SIG-M5 (cell line): ENCODE data around the gene GNB1.
"Not testable (repeated sequence)": the region's sequence is repeated elsewhere in the genome, so short reads cannot be mapped to it uniquely, and the experiment has no call there.

Source experiments
- DNase-seq: peaks from one replicate; lab custom pipeline; 2025; lab: John Stamatoyannopoulos, UW

The GNB1 gene

GRCh38 chr1:1858382-1859086 lies 32.4 kb downstream of the GNB1 start:
- DNase-seq = no peak

GRCh38 chr1:1857096-1857703 lies 33.7 kb downstream of the GNB1 start:
- no peak for DNase-seq

- DNase-seq = not testable (repeated sequence)
These were observed 34.7 kb downstream of the GNB1 start for GRCh38 chr1:1856161-1856560.

- DNase-seq = no peak
These were observed 37.2 kb downstream of the GNB1 start for GRCh38 chr1:1853593-1854257.

DNA sequence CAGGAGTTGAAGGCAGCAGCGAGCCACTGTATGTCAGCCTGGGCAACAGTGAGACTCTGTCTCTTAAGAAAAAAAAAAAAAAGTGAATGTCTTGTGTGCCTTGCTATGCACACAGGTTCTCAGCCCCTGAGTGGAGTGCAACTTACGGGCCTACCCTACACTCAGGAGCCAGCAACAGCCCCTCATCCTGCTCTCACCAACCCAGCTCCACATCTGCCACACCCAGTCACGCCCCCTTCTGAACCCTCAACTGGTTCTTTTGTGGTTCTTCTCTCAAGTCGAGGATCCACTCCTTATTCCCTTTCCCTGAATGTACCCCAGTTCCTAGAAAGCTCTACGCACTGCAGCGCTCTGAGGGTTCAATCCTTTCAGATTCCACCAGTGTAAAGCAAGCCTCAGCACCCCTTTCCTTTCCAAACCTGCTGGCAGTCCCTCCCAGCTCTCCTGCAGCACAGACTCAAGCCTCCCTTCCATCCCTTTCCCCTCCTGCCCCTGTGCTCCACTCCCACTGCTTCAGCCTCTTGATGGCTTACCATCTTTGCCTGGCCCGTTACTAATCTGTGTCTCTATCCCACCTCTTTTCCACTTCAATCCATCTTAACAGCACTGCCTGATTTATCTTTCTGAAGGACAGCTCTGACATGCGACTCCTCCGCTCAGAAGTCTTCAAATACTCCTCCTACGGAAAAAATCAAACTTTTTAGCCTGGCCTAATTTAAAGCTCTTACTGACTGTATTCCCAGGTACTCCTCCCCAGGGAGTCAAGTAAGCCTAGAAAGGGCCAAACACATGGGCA lies 38.1 kb downstream of the GNB1 start:
- no peak for DNase-seq

DNA sequence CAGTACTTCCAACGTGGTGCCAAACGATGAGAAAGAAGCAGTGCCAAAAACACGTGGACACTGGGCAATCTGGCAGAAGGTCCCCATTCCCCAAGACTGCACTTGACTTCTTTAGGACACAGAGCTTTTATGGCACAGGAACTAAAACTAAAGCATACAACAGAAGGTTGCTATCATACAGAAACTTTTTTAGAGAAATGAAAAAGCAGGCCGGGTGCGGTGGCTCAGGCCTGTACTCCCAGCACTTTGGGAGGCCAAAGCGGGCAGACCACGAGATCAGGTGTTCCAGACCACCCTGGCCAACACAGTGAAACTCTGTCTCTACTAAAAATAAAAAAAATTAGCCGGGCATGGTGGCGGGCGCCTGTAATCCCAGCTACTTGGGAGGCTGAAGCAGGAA lies 43.0 kb downstream of the GNB1 start:
- no peak for DNase-seq

DNA sequence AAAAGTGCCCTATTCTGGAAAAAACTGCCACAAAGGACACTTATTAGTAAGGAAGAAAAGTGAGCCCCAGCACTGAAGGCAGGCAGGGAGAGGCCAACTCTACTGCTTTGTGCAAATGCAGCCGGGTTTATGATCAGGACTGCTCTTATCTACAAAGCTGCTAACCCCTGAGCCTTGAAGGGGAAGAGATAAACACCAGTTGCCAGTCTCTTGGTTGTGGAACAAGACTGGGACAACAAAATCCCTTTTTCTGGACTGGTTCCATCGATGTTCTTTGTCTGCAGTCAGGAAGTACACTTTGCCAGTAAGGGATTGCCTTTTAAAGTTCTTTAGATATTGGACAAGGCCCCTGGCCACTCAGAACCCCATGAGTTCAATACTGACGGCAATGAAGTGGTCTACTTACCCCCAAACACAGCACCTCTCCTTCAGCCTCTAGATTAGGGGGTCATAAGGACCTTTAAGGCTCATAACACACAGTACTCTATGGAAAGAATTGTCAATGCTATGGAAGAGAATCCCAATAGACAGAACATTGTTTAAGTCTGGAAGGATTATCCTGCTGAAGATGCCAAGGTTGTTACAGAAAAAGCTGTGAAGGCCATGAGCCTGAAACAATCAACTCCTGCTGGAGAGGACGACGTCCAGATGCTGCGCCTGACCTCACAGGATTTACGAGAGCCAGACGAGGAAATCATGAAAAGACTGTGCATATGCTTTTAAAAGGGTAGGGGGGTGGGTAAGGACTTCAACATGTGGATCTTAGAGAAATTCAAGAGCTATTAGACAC lies 43.6 kb downstream of the GNB1 start:
- no peak for DNase-seq

DNA sequence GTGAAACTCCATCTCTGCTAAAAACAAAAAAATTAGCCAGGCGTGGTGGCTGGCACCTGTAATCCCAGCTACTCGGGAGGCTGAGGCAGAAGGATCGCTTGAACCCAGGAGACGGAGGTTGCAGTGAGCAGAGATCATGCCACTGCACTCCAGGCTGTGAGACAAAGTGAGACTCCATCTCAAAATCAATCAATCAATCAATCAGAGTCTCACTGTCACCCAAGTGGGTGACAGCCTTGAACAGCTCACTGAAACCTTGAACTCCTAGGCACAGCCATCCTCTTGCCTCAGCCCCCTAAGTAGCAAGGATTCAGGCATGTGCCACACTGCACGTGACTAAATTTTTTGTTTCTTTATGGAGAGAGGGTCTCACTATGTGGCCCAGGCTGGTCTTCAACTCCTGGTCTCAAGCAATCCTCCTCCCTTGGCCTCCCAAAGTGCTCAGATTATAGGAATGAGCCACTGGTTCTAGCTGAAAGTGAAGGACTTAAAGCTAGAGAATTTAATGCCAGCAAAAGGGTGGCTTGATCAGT lies 44.4 kb downstream of the GNB1 start:
- no peak for DNase-seq

GRCh38 chr1:1842360-1843146 lies 48.3 kb downstream of the GNB1 start:
- no peak for DNase-seq

DNA sequence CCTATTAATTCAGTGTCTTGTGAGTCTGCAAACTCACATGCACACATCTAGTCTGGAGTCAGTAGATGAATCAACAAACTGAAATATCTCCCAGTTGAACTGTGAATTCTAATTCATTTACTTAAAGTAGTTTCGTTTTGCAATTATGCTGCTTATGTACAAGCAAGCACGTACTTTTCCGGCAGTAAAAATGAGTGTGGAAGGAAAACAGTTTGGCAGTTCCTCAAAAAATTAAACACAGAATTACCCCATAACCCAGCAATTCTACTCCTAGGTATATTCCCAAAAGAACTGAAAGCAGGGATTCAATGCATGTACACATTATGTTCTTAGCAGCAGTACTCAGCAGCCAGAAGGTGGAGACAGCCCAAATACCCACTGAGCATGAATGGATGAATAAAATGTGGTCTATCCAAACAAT lies 49.3 kb downstream of the GNB1 start:
- no peak for DNase-seq

DNA sequence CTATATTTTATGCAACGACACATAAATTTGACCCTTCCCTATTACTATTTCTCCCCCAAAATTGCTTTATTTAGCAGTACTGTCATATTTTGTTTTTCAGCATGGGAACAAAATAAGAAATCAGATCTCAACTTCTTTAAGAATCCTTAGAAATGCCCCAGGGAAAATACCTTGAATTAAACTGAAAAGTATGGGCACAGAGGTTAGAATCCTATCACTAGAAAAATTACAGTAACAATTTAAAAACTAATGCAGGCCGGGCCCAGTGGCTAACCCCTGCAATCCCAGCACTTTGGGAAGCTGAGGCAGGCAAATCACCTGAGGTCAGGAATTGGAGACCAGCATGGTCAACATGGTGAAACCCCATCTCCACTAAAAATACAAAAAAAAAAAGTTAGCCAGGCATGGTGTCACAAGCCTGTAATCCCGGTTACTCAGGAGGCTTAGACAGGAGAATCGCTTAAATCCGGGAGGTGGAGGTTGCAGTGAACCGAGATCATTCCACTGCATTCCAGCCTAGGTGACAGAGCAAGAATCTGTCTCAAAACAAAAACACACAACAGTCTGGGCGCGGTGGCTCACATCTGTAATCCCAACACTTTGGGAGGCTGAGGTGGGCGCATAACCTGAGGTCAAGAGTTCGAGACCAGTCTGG lies 51.4 kb downstream of the GNB1 start:
- no peak for DNase-seq

DNA sequence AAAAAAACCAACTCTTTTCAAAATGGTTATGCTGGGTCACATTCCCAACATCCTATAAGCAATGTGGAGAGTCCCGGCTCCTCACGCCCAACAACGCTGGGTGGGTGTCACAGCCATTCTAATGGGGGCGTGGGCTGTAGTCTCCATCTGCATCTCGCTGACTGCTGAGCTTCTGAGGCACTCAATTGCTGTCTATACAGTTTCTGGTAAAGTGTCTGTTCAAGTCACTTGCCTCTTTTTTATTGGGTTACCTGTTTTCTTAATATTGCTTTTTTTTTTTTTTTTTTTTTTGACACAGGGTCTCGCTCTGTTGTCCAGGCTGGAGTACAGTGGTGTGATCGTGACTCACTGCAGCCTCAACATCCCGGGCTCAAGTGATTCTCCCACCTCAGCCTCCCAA lies 54.8 kb downstream of the GNB1 start:
- no peak for DNase-seq

DNA sequence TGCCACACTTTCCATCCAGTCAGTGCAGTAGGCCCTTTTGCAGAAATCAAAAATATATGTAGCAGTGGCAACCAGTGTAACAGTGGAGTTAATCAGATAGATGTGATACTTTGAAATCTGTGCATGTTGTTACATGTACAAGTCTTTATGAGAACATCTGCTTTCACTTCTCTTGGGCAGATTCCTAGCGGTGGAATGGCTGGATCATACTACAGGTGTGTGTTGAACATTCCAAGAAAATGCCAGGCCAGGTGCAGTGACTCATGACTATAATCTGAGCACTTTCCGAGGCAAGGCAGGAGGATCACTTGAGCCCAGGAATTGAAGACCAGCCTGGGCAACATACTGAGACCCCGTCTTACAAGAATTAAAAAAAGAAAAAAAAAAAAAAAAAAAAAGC lies 55.3 kb downstream of the GNB1 start:
- DNase-seq = no peak

GRCh38 chr1:1833916-1834325 lies 57.0 kb downstream of the GNB1 start:
- DNase-seq = no peak

- no peak for DNase-seq
These were observed 57.4 kb downstream of the GNB1 start for GRCh38 chr1:1833456-1833855.

DNA sequence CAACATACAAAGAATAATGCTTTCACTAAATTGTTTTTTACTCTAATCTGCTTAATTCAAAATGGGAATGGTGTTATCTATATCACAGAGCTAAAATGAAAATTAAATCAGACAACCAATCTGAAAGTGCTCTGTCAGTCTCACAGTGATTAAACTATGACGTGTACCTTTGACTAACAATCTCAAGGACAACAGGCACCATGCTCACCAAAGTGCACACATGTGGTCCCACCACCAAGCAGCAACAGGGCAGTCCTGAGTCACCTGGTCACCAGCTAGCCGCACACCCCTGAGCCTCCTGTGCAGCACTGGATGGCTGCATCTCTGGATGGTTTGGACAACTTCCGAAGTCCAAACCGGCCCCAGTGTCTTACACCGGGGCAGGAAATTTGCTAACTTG lies 58.1 kb downstream of the GNB1 start:
- DNase-seq = no peak

DNA sequence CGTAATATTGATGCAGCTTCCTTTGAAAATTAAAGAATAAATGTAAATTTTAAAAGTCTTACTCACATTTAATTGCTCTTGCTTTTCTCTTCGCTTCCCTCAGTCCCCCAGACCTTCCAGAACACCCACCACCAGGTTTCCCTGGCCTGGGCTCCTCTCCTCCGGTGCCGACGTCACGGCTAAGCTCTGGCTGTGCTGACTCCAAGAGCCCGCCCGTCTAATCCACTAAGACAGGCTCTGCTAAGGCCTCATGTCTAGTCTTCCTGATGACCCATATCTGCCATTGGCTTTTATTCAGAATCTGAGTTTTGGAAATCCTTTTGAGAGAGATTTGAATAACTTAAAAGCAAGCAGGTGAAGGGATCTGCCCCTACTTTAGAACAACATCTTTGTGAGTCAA lies 58.7 kb downstream of the GNB1 start:
- no peak for DNase-seq

DNA sequence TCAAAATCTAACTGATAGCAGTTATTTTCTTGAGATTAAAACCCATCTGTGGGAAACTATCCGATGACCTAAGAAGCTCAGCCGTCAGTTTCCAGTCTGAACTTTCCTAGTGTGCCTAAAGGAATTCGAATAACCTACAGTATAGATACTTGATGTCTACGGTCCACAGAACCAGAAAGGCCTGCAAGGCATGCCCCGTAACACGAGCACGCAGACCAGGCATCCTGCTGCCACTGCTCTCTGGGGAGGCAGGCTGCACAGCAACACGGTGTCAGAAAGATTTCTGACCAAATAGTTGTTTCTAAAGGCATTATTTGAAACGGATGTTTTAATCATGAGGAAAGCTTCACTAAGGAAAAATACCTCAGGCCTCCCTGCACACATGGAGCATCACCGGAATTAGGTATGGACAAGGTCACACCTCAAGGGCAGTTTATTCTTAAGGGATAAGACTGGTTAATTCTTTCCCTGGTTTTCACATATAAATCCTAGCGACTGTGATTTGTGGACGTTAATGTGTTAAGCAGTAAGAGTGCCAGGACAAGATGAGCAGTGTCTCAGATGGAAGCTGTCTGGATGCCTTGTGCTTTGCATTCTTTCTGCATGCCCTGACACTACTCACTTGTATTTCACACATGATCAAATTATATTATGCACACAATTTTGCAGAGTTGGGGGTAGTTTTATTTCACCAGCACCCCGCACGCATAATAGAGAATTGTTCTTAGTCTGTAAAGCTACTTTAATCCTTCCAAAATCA lies 63.6 kb downstream of the GNB1 start:
- DNase-seq = no peak

DNA sequence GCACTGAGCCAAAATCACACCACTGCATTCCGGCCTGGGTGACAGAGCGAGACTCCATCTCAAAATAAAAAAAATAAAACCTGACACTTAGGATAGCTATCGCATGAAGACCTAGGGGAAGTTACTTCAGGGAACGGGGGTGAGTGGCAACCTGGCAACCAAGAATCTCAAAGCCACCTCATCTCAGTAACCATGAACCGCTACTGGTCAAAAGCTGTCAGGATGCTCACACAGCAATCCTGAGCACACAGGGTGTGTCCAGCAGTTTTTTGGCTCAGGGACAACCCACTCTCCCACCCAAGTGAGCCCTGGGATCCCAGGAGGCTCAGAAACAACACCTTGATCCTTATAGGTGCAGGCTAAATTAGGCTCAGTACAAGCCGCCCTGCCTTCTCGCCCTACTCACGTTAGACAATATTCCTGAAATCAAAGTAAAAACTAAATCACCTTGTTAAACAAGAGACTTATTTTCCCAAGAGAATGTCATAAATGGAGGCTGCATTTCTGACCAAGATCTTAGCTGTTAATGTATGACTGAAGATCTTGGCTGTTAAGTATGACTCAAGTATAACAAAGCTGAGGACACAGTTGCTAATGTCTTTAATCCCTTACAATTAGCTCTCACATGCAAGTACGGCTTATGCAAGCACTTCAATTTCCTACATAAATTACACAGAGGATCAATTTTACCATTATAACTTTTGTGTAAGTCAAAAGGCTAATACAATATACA lies 64.4 kb downstream of the GNB1 start:
- DNase-seq = no peak
